GM23248 (cell line): ENCODE data around the gene BET1. TPM values are rescaled to one million over a fixed set of nuclear protein-coding genes. Genes with fewer than 3 reads are reported as not detected.

ENCODE experiments used
- DNase-seq: peaks from one replicate; pipeline ENCODE4 v3.0.0-alpha.2; 2015
- H2AFZ ChIP-seq: fragments of 200-600 bp; sonication (generic); 2 replicates; pipeline ENCODE4 v1.6.1; 2016; ENCODE audit warnings: antibody characterized with exemption
- H3F3A ChIP-seq: fragments of 200-600 bp; sonication (generic); 2 replicates; pipeline ENCODE4 v1.6.1; 2016; ENCODE audit warnings: mild to moderate bottlenecking, antibody characterized with exemption, mixed run types; ENCODE audit not compliant: insufficient read depth
- H3K27ac ChIP-seq: fragments of 200-600 bp; sonication (generic); 2 replicates; pipeline ENCODE4 v1.5.1; 2016; ENCODE audit warnings: mild to moderate bottlenecking
- H3K27me3 ChIP-seq: fragments of 200-600 bp; sonication (generic); replicated peaks from 2 replicates; pipeline ENCODE4 v1.6.1; 2016; ENCODE audit warnings: mild to moderate bottlenecking; ENCODE audit not compliant: insufficient read depth
- H3K36me3 ChIP-seq: fragments of 200-600 bp; sonication (generic); 2 replicates; pipeline ENCODE4 v1.6.1; 2016; ENCODE audit warnings: low read depth, mild to moderate bottlenecking
- H3K4me1 ChIP-seq: fragments of 200-600 bp; sonication (generic); 2 replicates; pipeline ENCODE4 v1.6.1; 2016; ENCODE audit warnings: mild to moderate bottlenecking; ENCODE audit not compliant: insufficient read depth
- H3K4me2 ChIP-seq: fragments of 200-600 bp; sonication (generic); one replicate; pipeline ENCODE4 v1.6.1; 2016; ENCODE audit warnings: mild to moderate bottlenecking; ENCODE audit not compliant: unreplicated experiment
- H3K4me3 ChIP-seq: fragments of 200-600 bp; sonication (generic); 2 replicates; pipeline ENCODE4 v1.5.1; 2016; ENCODE audit warnings: mild to moderate bottlenecking
- H3K79me2 ChIP-seq: fragments of 200-600 bp; sonication (generic); 2 replicates; pipeline ENCODE4 v1.6.1; 2016; ENCODE audit warnings: mild to moderate bottlenecking; ENCODE audit not compliant: insufficient read depth
- H3K9ac ChIP-seq: fragments of 200-600 bp; sonication (generic); 2 replicates; pipeline ENCODE4 v1.6.1; 2016; ENCODE audit warnings: mild to moderate bottlenecking
- H3K9me2 ChIP-seq: fragments of 200-600 bp; sonication (generic); 2 replicates; pipeline ENCODE4 v1.6.1; 2016; ENCODE audit warnings: mixed run types, mild to moderate bottlenecking, moderate library complexity; ENCODE audit not compliant: insufficient read depth
- H3K9me3 ChIP-seq: fragments of 200-600 bp; sonication (generic); one replicate; pipeline ENCODE4 v1.6.1; 2017; ENCODE audit warnings: low read depth
- H4K20me1 ChIP-seq: fragments of 200-600 bp; sonication (generic); 2 replicates; pipeline ENCODE4 v1.6.0; 2016; ENCODE audit not compliant: insufficient read depth
- EZH2 ChIP-seq: fragments of 200-600 bp; sonication (generic); IDR thresholded peaks from 2 replicates; pipeline ENCODE4 v1.6.1; 2018; ENCODE audit warnings: antibody characterized with exemption, mild to moderate bottlenecking; ENCODE audit not compliant: insufficient read depth, poor library complexity, severe bottlenecking
- EZH2phosphoT487 ChIP-seq: fragments of 200-600 bp; sonication (generic); IDR thresholded peaks from 2 replicates; pipeline ENCODE4 v1.6.1; 2018; ENCODE audit warnings: antibody characterized with exemption, moderate library complexity, mild to moderate bottlenecking, low read depth; ENCODE audit not compliant: insufficient read depth
- WGBS, 2 experiments: methylation state at CpG; one replicate each; pipeline ENCODE4 v1.1.6; 2015 to 2017; ENCODE audit warnings: low lambda C conversion rate in 2 of 2, low coverage in 1 of 2; ENCODE audit errors: missing lambda C conversion rate in 2 of 2; 5-methylcytosine and 5-hydroxymethylcytosine counted together
- in situ Hi-C: fragments of 300-500 bp; cut with MboI; formaldehyde crosslinking; loops from 2 replicates; pipeline ENCODE4 v1.15.0; 2020
- polyA plus RNA-seq: library from polyadenylated mRNA; unstranded; fragments of >200 nt; fragmentation: Nextera tagmentation; extraction: Ambion mirVana; gene quantifications from 2 replicates; pipeline ENCODE4 v1.2.1, GENCODE V29; 2016
- total RNA-seq: library from RNA; depleted of rRNA; stranded (reverse); fragments of >200 nt; shearing (Covaris generic); gene quantifications from 2 replicates; pipeline ENCODE4 v1.2.3, GENCODE V29; 2014

Gene BET1
- total and polyA plus RNA-seq, 2 experiments from 2014 or later = 55.9 to 73.7 TPM

DNA sequence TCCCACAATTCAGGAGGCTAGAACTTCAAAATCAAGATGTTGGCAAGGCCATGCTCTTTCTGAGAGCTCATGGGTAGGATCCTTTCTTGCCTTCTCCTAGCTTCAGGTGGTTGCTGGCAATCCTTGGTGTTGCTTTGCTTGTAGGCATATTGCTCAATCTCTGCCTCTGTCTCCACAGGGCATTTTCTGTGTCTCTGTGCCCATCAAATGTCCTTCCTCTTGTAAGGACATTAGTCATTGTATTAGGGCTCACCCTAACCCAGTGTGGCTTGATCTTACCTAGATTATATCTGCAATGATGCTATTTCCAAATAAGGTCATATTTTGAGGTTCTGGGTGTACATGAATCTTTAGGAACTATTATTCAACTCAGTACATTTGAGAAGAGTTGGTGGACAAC, 20.1 kb downstream of the BET1 start:
- no peak overlapping the region for H3K9ac ChIP-seq
- H3K79me2 ChIP-seq = no peaks in the 10 kb centered on the region
- H3K9me2 ChIP-seq = no peaks in the 10 kb centered on the region
- no peaks in the 10 kb centered on the region for H4K20me1 ChIP-seq
- H3K9me3 ChIP-seq = no peaks in the 10 kb centered on the region
- H3K36me3 ChIP-seq = no peaks in the 10 kb centered on the region
- no peak overlapping the region for H3K4me3 ChIP-seq
- no peaks in the 10 kb centered on the region for H3K4me1 ChIP-seq
- no peak overlapping the region for H2AFZ ChIP-seq
- DNase-seq = no peak
- TF ChIP-seq EZH2phosphoT487 (no peak), EZH2 (no peak)
- H3K4me2 ChIP-seq = no peak overlapping the region
- in situ Hi-C loops = no loop called here
- no peaks in the 10 kb centered on the region for H3K27me3 ChIP-seq
- H3K27ac ChIP-seq = no peak overlapping the region
- H3F3A ChIP-seq = 0 out of 2 replicates have a peak, but pooled peaks cover 8% of the 10 kb centered on the region

DNA sequence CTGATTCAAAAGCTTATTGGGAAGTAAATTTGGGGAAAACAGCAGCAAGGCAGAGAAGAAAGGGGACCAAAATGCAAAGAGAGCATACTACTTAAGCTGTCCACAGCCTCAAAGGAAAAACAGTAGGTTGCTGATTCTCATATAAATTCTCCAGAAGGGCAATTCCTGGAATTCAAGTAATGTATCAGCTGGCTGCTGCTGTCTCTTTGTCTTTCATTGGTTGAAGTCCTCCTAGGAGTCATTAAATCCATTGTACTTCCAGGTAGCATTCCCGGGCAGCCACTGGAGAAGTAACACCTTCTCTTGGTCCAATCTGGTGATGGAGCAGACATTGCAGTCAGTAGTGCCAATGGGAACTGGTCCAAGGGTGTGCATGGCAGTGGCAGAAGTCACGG, 22.7 kb downstream of the BET1 start:
- 0 out of 2 replicates have a peak, but pooled peaks cover 8% of the 10 kb centered on the region for H3F3A ChIP-seq
- no peak overlapping the region for H3K9ac ChIP-seq
- H2AFZ ChIP-seq = no peak overlapping the region
- no peaks in the 10 kb centered on the region for H3K9me3 ChIP-seq
- H4K20me1 ChIP-seq = no peaks in the 10 kb centered on the region
- TF ChIP-seq EZH2 (no peak), EZH2phosphoT487 (no peak)
- no peak overlapping the region for H3K4me3 ChIP-seq
- H3K4me1 ChIP-seq = no peaks in the 10 kb centered on the region
- no peaks in the 10 kb centered on the region for H3K79me2 ChIP-seq
- no peak for DNase-seq
- H3K36me3 ChIP-seq = no peaks in the 10 kb centered on the region
- no peak overlapping the region for H3K4me2 ChIP-seq
- in situ Hi-C loops = no loop called here
- WGBS, 2 experiments = 55% methylated on average over 2 of the region's 2 CpGs
- no peaks in the 10 kb centered on the region for H3K27me3 ChIP-seq
- no peak overlapping the region for H3K27ac ChIP-seq
- no peaks in the 10 kb centered on the region for H3K9me2 ChIP-seq

DNA sequence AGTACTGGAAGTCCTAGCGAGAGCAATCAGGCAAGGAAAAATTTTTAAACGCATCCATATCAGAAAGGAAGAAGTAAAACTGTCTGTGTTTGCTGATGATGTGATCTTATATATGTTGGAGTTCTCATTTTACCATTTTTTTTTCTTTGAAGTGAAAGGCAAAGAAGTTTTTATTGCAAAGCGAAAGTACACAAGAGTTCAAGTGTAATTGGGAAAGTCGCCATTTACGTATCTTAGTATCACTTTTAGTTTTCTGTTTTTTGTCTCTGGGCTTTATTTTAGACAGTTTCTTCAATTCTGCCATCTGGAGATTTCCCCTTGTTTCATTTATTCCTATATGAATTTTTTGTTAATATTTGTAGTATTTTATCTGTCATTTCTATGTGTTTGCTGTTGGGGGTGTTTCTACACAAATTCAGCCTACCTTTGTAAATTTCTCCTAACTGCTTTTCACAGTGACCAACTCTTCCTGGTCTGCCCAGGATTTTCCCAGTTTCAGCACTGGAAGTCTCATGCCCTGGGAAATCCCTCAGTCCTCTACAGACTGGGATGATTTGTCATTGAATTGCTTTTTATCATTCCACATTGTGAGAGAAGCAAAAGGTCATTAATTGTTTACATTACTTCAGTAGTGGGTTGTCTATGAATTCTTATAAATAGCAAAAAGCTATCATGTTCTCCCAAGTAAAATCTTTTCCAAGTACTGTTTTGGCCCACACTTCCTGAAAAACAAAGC, 23.2 kb downstream of the BET1 start:
- TF ChIP-seq EZH2phosphoT487 (no peak), EZH2 (no peak)
- H3K9me2 ChIP-seq = no peaks in the 10 kb centered on the region
- no peaks in the 10 kb centered on the region for H3K79me2 ChIP-seq
- H3K4me1 ChIP-seq = no peaks in the 10 kb centered on the region
- 0 out of 2 replicates have a peak, but pooled peaks cover 8% of the 10 kb centered on the region for H3F3A ChIP-seq
- 97 to 99% methylated on average over 5 of the region's 5 CpGs for WGBS, 2 experiments
- no peak overlapping the region for H3K4me2 ChIP-seq
- no peaks in the 10 kb centered on the region for H3K36me3 ChIP-seq
- no peak overlapping the region for H3K9ac ChIP-seq
- H3K4me3 ChIP-seq = no peak overlapping the region
- no peak overlapping the region for H3K27ac ChIP-seq
- no peaks in the 10 kb centered on the region for H3K27me3 ChIP-seq
- no peak for DNase-seq
- in situ Hi-C loops = no loop called here
- H2AFZ ChIP-seq = no peak overlapping the region
- no peaks in the 10 kb centered on the region for H4K20me1 ChIP-seq
- H3K9me3 ChIP-seq = no peaks in the 10 kb centered on the region

DNA sequence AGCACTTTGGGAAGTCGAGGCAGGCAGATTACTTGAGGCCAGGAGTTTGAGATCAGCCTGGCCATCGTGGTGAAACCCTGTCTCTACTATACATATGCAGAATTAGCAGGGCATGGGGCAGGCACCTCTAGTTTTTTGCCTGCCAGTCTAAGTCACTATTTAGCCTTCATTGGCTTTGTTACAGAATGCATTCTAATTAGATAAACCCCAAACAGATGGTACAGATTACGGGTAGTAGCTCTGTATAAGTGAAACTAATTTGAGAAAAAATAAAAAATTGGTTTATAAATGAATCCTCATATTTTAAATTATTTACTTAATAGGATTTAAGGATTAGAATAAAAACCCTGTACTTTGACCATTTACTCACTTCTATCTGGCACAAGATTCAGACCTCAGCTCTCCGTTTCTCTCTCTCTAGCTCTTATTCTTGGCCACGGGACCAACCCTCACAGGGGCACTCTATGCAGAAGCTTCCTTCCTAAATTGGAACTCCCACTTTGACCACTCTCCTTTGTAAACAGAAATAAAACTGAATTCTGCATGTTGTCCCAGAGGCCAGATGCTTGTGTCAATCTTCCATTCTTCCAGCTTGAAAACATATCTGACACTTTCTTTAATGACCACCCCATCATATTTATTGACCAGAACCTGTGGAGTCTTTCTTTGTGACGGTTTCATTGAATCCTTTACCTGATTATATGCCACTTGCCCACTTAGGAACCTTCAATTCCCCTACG, 26.8 kb downstream of the BET1 start:
- no peak overlapping the region for H3K4me3 ChIP-seq
- H3K79me2 ChIP-seq = no peaks in the 10 kb centered on the region
- no peak overlapping the region for H2AFZ ChIP-seq
- peaks cover 12% of the 10 kb centered on the region for H3K4me1 ChIP-seq
- no peaks in the 10 kb centered on the region for H3K27me3 ChIP-seq
- DNase-seq = no peak
- H3K9me3 ChIP-seq = no peaks in the 10 kb centered on the region
- no peak overlapping the region for H3K9ac ChIP-seq
- no peaks in the 10 kb centered on the region for H3K36me3 ChIP-seq
- no peak for TF ChIP-seq EZH2
- no peak for TF ChIP-seq EZH2phosphoT487
- peaks cover 15% of the 10 kb centered on the region for H3F3A ChIP-seq
- no peak overlapping the region for H3K27ac ChIP-seq
- WGBS, 2 experiments = 60 to 71% methylated on average over 7 of the region's 7 CpGs
- no peaks in the 10 kb centered on the region for H4K20me1 ChIP-seq
- H3K4me2 ChIP-seq = no peak overlapping the region
- no peaks in the 10 kb centered on the region for H3K9me2 ChIP-seq
- in situ Hi-C loops = no loop called here
